Measurements from ENCODE around the gene TMEM141.
"Not testable (repeated sequence)": the region's sequence is repeated elsewhere in the genome, so short reads cannot be mapped to it uniquely, and the experiment has no call there.

TMEM141 gene

DNA sequence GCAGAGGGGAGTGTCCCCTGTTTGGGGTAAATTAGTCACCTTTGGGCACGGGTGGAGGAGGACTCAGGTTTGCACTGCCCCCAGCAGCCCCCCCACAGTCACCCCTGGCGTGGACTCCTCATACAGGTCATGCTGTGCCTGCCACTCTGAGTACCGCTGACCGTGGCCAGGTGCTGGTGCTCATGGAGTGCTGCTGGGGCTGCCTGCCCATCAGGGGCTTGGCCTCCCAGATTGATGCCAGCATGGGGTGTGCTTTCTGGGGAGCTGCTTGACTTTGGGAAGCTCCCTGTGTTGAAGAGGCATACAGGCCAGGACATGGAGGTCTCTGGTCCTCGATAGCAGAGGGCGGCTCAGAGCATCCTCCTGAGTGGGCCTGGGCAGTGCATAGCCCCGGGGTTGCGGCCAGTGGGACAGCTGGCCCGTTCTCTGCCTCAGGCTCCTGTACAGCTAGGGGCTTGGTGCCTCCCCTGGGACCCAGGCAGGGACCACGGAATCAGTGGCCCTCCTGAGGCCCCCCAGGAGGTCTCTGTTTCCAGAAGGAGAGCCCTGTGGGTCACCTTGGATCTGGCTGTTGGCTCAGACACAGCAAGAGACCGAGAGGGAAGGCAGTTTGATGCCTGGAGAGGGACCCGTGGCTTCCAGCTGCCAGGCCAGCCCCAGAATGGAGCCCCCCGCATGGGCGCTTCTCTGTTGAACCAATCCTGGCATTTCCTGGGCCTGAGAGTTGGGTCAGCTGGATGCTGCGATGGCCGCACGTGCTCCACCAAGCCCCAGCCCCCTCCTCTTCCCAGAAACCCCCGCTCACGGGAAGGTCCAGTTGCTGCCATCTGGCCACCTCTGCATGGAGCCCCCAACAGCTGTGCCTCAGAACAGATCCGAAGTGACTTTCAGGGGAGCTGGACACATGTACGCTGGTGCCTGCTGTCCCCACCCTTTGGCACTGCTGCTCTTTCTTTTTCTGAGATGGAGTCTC lies 45.1 kb downstream of the TMEM141 start:
- Histone ChIP-seq H3K36me3 (peaks cover 60% of the 10 kb centered on the region), H3K27me3 (ENCODE audit: insufficient read depth, low read depth, severe bottlenecking) (no peaks in the 10 kb centered on the region), H3K4me3 (ENCODE audit: low read depth, low read length) (no peak overlapping the region), H3K9me3 (ENCODE audit: severe bottlenecking) (no peaks in the 10 kb centered on the region), H3K27ac (no peak overlapping the region)
- TF ChIP-seq, protein P1, sequence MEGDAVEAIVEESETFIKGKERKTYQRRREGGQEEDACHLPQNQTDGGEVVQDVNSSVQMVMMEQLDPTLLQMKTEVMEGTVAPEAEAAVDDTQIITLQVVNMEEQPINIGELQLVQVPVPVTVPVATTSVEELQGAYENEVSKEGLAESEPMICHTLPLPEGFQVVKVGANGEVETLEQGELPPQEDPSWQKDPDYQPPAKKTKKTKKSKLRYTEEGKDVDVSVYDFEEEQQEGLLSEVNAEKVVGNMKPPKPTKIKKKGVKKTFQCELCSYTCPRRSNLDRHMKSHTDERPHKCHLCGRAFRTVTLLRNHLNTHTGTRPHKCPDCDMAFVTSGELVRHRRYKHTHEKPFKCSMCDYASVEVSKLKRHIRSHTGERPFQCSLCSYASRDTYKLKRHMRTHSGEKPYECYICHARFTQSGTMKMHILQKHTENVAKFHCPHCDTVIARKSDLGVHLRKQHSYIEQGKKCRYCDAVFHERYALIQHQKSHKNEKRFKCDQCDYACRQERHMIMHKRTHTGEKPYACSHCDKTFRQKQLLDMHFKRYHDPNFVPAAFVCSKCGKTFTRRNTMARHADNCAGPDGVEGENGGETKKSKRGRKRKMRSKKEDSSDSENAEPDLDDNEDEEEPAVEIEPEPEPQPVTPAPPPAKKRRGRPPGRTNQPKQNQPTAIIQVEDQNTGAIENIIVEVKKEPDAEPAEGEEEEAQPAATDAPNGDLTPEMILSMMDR (IDR thresholded peaks at IDR 0.05; ENCODE audit: low read depth, low read length) = no peak
- DNase-seq = no peak

DNA sequence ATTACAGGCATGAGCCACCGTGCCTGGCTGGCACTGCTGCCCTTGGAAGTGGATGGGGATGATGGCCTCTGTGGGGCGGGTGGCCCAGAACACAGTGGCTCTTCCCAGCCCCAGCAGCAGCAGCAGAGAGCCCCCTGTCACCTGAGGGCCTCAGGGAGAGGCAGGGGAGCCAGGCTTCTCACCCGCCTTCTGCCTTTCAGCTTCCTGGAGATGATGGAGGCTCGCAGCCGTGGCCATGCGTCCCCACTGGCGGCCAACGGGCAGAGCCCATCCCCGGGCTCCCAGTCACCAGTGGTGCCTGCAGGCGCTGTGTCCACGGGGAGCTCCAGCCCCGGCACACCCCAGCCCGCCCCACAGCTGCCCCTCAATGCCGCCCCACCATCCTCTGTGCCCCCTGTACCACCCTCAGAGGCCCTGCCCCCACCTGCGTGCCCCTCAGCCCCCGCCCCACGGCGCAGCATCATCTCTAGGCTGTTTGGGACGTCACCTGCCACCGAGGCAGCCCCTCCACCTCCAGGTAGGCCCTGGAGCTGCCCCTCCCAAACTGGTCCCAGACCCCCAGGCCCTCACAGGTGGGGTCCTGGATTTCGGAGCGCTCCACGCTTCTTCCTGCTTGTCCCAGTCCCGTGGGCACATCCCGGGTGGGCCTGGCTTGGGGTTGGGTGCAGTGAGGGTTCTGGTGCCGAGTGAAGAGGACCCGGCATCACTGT lies 46.2 kb downstream of the TMEM141 start:
- Histone ChIP-seq H3K27ac (no peak overlapping the region), H3K4me3 (ENCODE audit: low read depth, low read length) (no peak overlapping the region), H3K27me3 (ENCODE audit: insufficient read depth, low read depth, severe bottlenecking) (no peaks in the 10 kb centered on the region), H3K9me3 (ENCODE audit: severe bottlenecking) (no peaks in the 10 kb centered on the region), H3K36me3 (peaks cover 49% of the 10 kb centered on the region)
- TF ChIP-seq, protein P1 (IDR thresholded peaks at IDR 0.05; ENCODE audit: low read depth, low read length) = no peak
- DNase-seq = no peak

DNA sequence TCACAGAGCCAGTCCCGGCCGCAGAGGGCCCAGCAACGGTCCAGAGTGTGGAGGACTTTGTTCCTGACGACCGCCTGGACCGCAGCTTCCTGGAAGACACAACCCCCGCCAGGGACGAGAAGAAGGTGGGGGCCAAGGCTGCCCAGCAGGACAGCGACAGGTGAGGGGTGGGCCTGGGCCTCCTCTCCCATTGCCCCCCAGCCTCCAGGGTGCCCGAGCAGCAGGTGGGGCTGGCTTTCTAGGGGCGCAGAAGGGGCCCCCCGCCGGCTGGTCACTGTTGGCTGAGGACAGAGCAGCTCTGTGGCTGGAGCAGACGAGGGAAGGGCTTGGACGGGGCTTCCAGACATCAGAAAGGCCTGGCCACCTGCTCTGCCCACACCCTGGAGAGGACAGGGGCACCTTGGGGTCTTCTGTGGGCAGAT lies 46.7 kb downstream of the TMEM141 start:
- H3K27ac ChIP-seq, DNase-seq: not testable (repeated sequence)
- peaks cover 45% of the 10 kb centered on the region for H3K36me3 ChIP-seq

DNA sequence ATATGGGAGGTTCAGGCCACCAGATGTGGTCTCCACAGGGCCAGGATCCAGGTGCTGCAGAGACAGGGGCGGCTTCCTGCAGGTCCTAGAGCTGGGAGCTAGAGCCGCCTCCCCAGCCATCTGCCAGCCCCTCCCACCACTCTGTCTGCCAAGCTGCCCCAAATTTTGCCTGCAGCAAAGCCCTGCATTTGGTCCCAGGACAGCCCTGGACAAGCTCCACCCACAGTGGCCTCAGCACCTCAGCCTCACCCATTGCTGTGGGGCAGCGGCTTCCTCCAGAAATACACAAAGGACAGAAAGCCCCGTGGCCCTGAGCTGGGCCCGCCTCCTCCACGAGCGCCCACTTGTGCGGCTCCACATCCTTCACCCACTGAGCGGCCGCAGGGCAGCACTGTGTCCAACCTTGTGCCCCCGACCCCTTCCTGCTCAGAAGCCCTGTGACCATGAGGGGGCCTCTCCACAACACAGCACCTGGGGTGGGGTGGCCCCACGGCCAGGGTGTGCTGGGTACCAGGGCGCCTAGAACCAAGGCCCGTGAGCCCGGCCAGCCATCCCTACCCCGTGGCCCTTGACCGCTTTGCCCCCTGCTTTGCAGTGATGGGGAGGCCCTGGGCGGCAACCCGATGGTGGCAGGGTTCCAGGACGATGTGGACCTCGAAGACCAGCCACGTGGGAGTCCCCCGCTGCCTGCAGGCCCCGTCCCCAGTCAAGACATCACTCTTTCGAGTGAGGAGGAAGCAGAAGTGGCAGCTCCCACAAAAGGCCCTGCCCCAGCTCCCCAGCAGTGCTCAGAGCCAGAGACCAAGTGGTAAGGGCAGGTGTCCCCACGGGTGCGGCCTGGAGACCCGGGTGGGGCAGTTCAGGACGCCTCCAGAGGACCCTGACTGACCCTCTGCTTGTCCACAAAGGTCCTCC lies 47.4 kb downstream of the TMEM141 start:
- TF ChIP-seq, protein P1 (IDR thresholded peaks at IDR 0.05; ENCODE audit: low read depth, low read length) = no peak
- Histone ChIP-seq H3K9me3 (ENCODE audit: severe bottlenecking) (no peaks in the 10 kb centered on the region), H3K36me3 (peaks cover 44% of the 10 kb centered on the region), H3K27me3 (ENCODE audit: insufficient read depth, low read depth, severe bottlenecking) (no peaks in the 10 kb centered on the region), H3K4me3 (ENCODE audit: low read depth, low read length) (no peak overlapping the region), H3K27ac (no peak overlapping the region; the same call in 1 of the 2 replicates)
- no peak for DNase-seq

More for the DNA sequence above, 46.7 kb downstream of the TMEM141 start:
- H3K9me3 ChIP-seq (ENCODE audit: severe bottlenecking); H3K4me3 ChIP-seq (ENCODE audit: low read depth, low read length); H3K27me3 ChIP-seq (ENCODE audit: insufficient read depth, low read depth, severe bottlenecking): not testable (repeated sequence)

DNA sequence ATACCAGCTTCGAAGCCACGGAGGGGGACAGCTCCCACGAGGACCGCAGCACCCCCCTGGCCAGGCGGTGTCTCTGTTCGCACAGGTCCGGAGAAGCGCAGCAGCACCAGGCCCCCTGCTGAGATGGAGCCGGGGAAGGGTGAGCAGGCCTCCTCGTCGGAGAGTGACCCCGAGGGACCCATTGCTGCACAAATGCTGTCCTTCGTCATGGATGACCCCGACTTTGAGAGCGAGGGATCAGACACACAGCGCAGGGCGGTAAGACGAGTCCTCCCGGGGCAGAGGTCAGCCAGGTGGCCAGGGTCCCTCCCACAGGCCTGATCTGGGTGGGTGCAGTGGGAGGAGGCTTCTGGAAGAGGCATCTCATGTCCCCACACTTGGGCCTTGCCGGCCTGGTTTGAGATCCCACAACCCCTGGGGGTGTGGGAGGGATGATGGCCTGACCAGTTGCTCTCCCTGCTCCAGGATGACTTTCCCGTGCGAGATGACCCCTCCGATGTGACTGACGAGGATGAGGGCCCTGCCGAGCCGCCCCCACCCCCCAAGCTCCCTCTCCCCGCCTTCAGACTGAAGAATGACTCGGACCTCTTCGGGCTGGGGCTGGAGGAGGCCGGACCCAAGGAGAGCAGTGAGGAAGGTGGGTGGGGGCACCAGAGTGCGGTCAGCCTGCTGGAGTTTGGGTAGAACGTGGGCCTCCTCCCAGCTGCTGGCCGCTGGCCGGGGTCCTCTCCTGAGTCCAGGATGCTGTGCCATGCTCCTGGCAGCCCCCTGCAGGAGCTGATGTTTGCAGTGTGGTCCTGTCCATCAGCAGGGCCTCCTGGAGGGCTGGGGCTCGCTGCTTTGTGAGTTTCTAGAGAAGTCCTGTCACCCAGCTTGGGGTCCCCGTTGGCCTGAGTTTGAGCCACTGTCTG lies 48.3 kb downstream of the TMEM141 start:
- H3K4me3 ChIP-seq (ENCODE audit: low read depth, low read length) = no peak overlapping the region
- H3K36me3 ChIP-seq = peaks cover 40% of the 10 kb centered on the region
- no peaks in the 10 kb centered on the region for H3K27me3 ChIP-seq (ENCODE audit: insufficient read depth, low read depth, severe bottlenecking)
- TF ChIP-seq, protein P1 (IDR thresholded peaks at IDR 0.05; ENCODE audit: low read depth, low read length) = no peak
- H3K27ac ChIP-seq = peak overlapping the region; percentile 81
- no peaks in the 10 kb centered on the region for H3K9me3 ChIP-seq (ENCODE audit: severe bottlenecking)
- no peak for DNase-seq

Measured in WERI-Rb-1 (cell line).